Colonic mucosa (tissue), 4 donors: ENCODE measurements around the gene NTRK3. TPM values are rescaled to one million over a fixed set of nuclear protein-coding genes. Genes with fewer than 3 reads are reported as not detected.

ENCODE experiments used
- DNase-seq: peaks from one replicate; pipeline ENCODE4 v3.0.0-alpha.2; 2020
- H3K27ac ChIP-seq: fragments of 200-600 bp; one replicate; pipeline ENCODE4 v1.8.0; 2021
- H3K27me3 ChIP-seq: fragments of 200-600 bp; one replicate; pipeline ENCODE4 v1.8.0; 2021
- H3K36me3 ChIP-seq: fragments of 200-600 bp; one replicate; pipeline ENCODE4 v1.8.0; 2021
- H3K4me1 ChIP-seq: fragments of 200-600 bp; one replicate; pipeline ENCODE4 v1.8.0; 2021; ENCODE audit warnings: mild to moderate bottlenecking
- H3K4me3 ChIP-seq: fragments of 200-600 bp; one replicate; pipeline ENCODE4 v1.8.0; 2021
- H3K9ac ChIP-seq, 2 donors: one replicate each; pipeline ENCODE4 v1.7.0; 2013; ENCODE audit warnings: control low read depth in 2 of 2, low read depth in 2 of 2, low read length in 2 of 2
- H3K9me3 ChIP-seq: fragments of 200-600 bp; one replicate; pipeline ENCODE4 v1.8.0; 2021
- intact Hi-C: fragments of 100-400 bp; cut with DNase I; formaldehyde crosslinking; loops from one replicate; pipeline ENCODE4 v1.14.1; 2022
- total RNA-seq, 2 donors: library from RNA; stranded (reverse); fragmentation: NEBNext Ultra II Directional in 1 of 2; extraction: Animal tissue kit (Norgen Biotek cat#: 25700) in 1 of 2; gene quantifications; one replicate each; pipeline ENCODE4 v1.2.1, GENCODE V29; 2021
- TF ChIP-seq, protein P1 (sequence below): fragments of 200-600 bp; IDR thresholded peaks from one replicate; pipeline ENCODE4 v1.8.0; 2022; ENCODE audit warnings: antibody characterized with exemption, mild to moderate bottlenecking
- donor health status: healthy.
- donor health status: DM: no; HTN: no; CAD: no.
- donor health status: DM: no; HTN: no; CAD: no.

Gene NTRK3
- total RNA-seq, 2 donors from 2014 or later: 1.2 to 1.5 TPM

DNA sequence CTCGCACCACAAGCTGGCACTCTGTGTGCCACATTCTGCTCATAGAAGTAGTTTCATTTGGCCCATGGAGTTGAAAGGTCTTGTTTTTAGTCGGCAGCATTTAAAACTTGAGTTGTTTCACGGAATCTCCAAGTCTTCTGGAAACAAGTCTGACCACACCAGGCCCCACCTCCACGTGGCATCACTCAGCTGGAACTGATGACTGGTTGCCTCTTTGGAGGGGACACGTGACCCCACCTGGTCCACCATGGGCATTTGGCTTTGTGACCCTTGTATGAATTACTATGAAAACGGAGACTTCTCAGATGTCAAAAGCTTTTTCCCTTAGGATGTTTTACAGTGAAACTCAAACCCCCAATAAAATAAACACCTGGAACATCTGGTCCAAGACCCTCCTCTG, 74.9 kb downstream of the NTRK3 start:
- Histone ChIP-seq H3K36me3 (no peaks in the 10 kb centered on the region), H3K4me3 (no peak overlapping the region), H3K4me1 (no peaks in the 10 kb centered on the region), H3K9ac (no peak overlapping the region), H3K9me3 (no peaks in the 10 kb centered on the region), H3K27me3 (no peaks in the 10 kb centered on the region), H3K27ac (no peak overlapping the region)
- TF ChIP-seq, protein P1, sequence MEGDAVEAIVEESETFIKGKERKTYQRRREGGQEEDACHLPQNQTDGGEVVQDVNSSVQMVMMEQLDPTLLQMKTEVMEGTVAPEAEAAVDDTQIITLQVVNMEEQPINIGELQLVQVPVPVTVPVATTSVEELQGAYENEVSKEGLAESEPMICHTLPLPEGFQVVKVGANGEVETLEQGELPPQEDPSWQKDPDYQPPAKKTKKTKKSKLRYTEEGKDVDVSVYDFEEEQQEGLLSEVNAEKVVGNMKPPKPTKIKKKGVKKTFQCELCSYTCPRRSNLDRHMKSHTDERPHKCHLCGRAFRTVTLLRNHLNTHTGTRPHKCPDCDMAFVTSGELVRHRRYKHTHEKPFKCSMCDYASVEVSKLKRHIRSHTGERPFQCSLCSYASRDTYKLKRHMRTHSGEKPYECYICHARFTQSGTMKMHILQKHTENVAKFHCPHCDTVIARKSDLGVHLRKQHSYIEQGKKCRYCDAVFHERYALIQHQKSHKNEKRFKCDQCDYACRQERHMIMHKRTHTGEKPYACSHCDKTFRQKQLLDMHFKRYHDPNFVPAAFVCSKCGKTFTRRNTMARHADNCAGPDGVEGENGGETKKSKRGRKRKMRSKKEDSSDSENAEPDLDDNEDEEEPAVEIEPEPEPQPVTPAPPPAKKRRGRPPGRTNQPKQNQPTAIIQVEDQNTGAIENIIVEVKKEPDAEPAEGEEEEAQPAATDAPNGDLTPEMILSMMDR: no peak
- intact Hi-C loops: no loop called here
- no peak for DNase-seq

- TF ChIP-seq, protein P1: no peak
- no peak overlapping the region for H3K4me3 ChIP-seq
- H3K9ac ChIP-seq: no peak overlapping the region
- no peaks in the 10 kb centered on the region for H3K4me1 ChIP-seq
- H3K27me3 ChIP-seq: no peaks in the 10 kb centered on the region
- DNase-seq: no peak
- no peak overlapping the region for H3K27ac ChIP-seq
- intact Hi-C loops: no loop called here
- H3K9me3 ChIP-seq: no peaks in the 10 kb centered on the region
- H3K36me3 ChIP-seq: no peaks in the 10 kb centered on the region
Measured at GRCh38 chr15:88179562-88179961, 77.0 kb downstream of the NTRK3 start.

GRCh38 chr15:88178631-88179030, 77.9 kb downstream of the NTRK3 start:
- Histone ChIP-seq H3K9me3 (no peaks in the 10 kb centered on the region), H3K4me3 (no peak overlapping the region), H3K27ac (no peak overlapping the region), H3K9ac (no peak overlapping the region), H3K36me3 (no peaks in the 10 kb centered on the region), H3K27me3 (no peaks in the 10 kb centered on the region), H3K4me1 (no peaks in the 10 kb centered on the region)
- TF ChIP-seq, protein P1: no peak
- intact Hi-C loops: no loop called here
- DNase-seq: no peak

GRCh38 chr15:88177451-88177850, 79.1 kb downstream of the NTRK3 start:
- H3K27me3 ChIP-seq: no peaks in the 10 kb centered on the region
- no peaks in the 10 kb centered on the region for H3K4me1 ChIP-seq
- TF ChIP-seq, protein P1: no peak
- no peaks in the 10 kb centered on the region for H3K9me3 ChIP-seq
- no peak overlapping the region for H3K4me3 ChIP-seq
- DNase-seq: no peak
- H3K36me3 ChIP-seq: no peaks in the 10 kb centered on the region
- intact Hi-C loops: no loop called here
- no peak overlapping the region for H3K9ac ChIP-seq
- no peak overlapping the region for H3K27ac ChIP-seq

DNA sequence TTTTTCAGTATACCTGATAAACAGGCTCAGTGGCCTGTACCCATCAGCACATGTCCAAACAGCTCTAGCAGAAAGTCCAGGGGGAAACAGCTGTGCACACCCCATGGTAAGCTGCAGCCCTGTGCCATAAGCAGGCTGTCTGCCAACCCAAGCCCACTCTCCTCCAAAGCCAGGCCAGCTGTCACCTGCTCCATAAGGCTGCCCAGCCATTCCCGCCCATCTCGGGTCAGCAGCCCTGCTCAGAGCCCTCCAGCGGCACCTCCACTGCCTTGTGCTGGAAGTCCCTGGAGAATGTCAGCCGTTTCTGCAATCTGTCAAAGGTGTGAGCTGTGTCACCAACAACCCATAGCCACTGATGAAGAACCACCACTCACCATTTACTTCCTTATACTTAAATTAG, 82.0 kb downstream of the NTRK3 start:
- Histone ChIP-seq H3K36me3 (no peaks in the 10 kb centered on the region), H3K4me1 (no peaks in the 10 kb centered on the region), H3K27ac (no peak overlapping the region), H3K9me3 (no peaks in the 10 kb centered on the region), H3K9ac (no peak overlapping the region), H3K27me3 (no peaks in the 10 kb centered on the region), H3K4me3 (no peak overlapping the region)
- intact Hi-C loops: no loop called here
- DNase-seq: no peak
- TF ChIP-seq, protein P1: no peak
